T-cell (primary cell): ENCODE results near the gene RAG2. TPM values are rescaled to one million over a fixed set of nuclear protein-coding genes. Genes with fewer than 3 reads are reported as not detected.

Source experiments
- ATAC-seq, 4 experiments: fragments of 200-7000 bp in 3 of 4; fragments of 150-1000 bp in 1 of 4; cut with Tn5 transposase; replicated peaks in 1 of 4; 1 replicate in 3 of 4; 2 replicates in 1 of 4; pipeline ENCODE4 v1.10.0; 2021; ENCODE audit warnings: moderate library complexity in 3 of 4, mild to moderate bottlenecking in 2 of 4, moderate number of reproducible peaks in 1 of 4
- CTCF ChIA-PET, 2 donors: fragments of 300-600 bp; sonication (Branson Sonifier 250); formaldehyde crosslinking; loops; one replicate each; lab custom pipeline; 2022; ENCODE audit warnings: antibody characterized with exemption in 2 of 2; lab: Charles Lee
- POLR2A ChIA-PET, 2 donors: fragments of 300-600 bp; sonication (Branson Sonifier 250); formaldehyde crosslinking; loops; one replicate each; lab custom pipeline; 2022; ENCODE audit warnings: antibody characterized with exemption in 2 of 2; lab: Charles Lee
- DNase-seq, 35 experiments: peaks; one replicate each; pipeline versions ENCODE4 v3.0.0 to v3.0.0-alpha.2; 2013 to 2023
- H3K27ac ChIP-seq: one replicate; pipeline ENCODE4 v1.5.1; 2013; ENCODE audit warnings: low read length
- H3K27me3 ChIP-seq, 2 experiments: replicated peaks in 1 of 2; 1 replicate in 1 of 2; 2 replicates in 1 of 2; pipeline versions ENCODE4 v1.6.1 to v1.7.0; 2013; ENCODE audit warnings: low read length in 1 of 2, mixed read lengths in 1 of 2; ENCODE audit not compliant: control insufficient read depth in 2 of 2, insufficient read depth in 2 of 2; ENCODE audit errors: extremely low read depth in 1 of 2
- H3K36me3 ChIP-seq, 2 donors: 1 replicate in 1 of 2; 2 replicates in 1 of 2; pipeline versions ENCODE4 v1.6.1 to v1.7.0; 2013; ENCODE audit warnings: low read length in 1 of 2; ENCODE audit not compliant: control insufficient read depth in 2 of 2, insufficient read depth in 1 of 2; ENCODE audit errors: extremely low read depth in 1 of 2
- H3K4me1 ChIP-seq, 2 experiments: 1 replicate in 1 of 2; 2 replicates in 1 of 2; pipeline versions ENCODE4 v1.6.1 to v1.7.0; 2013; ENCODE audit warnings: low read length in 2 of 2, mixed read lengths in 1 of 2; ENCODE audit not compliant: insufficient read depth in 2 of 2, control insufficient read depth in 1 of 2; ENCODE audit errors: extremely low read depth in 1 of 2
- H3K4me3 ChIP-seq, 2 donors: 1 replicate in 1 of 2; 2 replicates in 1 of 2; pipeline versions ENCODE4 v1.5.1 to v1.7.0; 2013; ENCODE audit warnings: mild to moderate bottlenecking in 2 of 2, low read length in 1 of 2, moderate library complexity in 1 of 2; ENCODE audit not compliant: control insufficient read depth in 1 of 2; ENCODE audit errors: extremely low read depth in 1 of 2
- H3K9me3 ChIP-seq: 2 replicates; pipeline ENCODE4 v1.7.0; 2013
- H3K27ac Mint-ChIP-seq, 2 donors: one replicate each; pipeline ENCODE4 v1.8.0; 2020 to 2021; ENCODE audit warnings: mild to moderate bottlenecking in 2 of 2, mixed read lengths in 2 of 2
- H3K27me3 Mint-ChIP-seq, 2 donors: one replicate each; pipeline ENCODE4 v1.8.0; 2021 to 2022; ENCODE audit warnings: mixed read lengths in 2 of 2
- H3K36me3 Mint-ChIP-seq: one replicate; pipeline ENCODE4 v1.8.0; 2021; ENCODE audit warnings: mixed read lengths
- H3K4me1 Mint-ChIP-seq, 3 donors: one replicate each; pipeline ENCODE4 v1.8.0; 2020 to 2022; ENCODE audit warnings: mixed read lengths in 3 of 3, mild to moderate bottlenecking in 1 of 3
- H3K4me3 Mint-ChIP-seq, 3 donors: one replicate each; pipeline ENCODE4 v1.8.0; 2020 to 2022; ENCODE audit warnings: mild to moderate bottlenecking in 3 of 3, mixed read lengths in 3 of 3, moderate library complexity in 3 of 3
- H3K9me3 Mint-ChIP-seq, 3 donors: one replicate each; pipeline ENCODE4 v1.8.0; 2020 to 2022; ENCODE audit warnings: mixed read lengths in 3 of 3
- WGBS: methylation state at CpG from one replicate; pipeline ENCODE4 v1.1.5; 2013; ENCODE audit warnings: missing lambda C conversion rate; ENCODE audit not compliant: insufficient coverage; 5-methylcytosine and 5-hydroxymethylcytosine counted together
- total RNA-seq, 35 experiments: library from RNA in 6 of 35; stranded (reverse) in 6 of 35; fragments of 120-200 nt in 1 of 35; gene quantifications; one replicate each; pipeline versions ENCODE4 v1.2.1 to v1.2.4 and lab custom pipeline; 2013 to 2026

RAG2 gene
- total RNA-seq, 5 donors from 2014 or later (not counting 1 experiment from before 2014, with no cell fraction given): not detected

DNA sequence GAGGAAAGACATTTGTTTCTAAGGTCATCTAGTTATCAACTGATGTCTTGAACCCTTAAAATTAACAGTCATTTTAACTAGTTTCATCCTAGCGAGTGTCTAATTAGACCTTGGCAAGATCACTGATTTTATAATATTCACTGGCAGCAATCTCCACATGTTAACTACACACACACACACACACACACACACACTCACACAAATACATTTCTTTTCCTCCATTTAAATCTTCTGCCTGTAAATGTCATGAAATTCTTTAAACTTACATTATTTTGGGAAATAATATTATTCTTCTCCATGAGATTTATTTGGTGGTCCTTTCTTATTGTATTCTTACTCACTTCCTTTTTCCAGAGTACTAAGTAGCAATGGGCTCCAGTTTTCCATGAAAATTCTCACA, 6.6 kb downstream of the RAG2 start:
- ChIA-PET POLR2A (no interaction called here), CTCF (no interaction called here)
- Mint-ChIP-seq H3K9me3 (no peaks in the 10 kb centered on the region), H3K36me3 (no peaks in the 10 kb centered on the region), H3K4me1 (peaks cover 8 to 18% (median 16%) of the 10 kb centered on the region in 3 donors), H3K27ac (no peak overlapping the region), H3K27me3 (peaks cover 37 to 44% of the 10 kb centered on the region in 2 donors), H3K4me3 (no peak overlapping the region)
- Histone ChIP-seq H3K9me3 (no peaks in the 10 kb centered on the region), H3K27me3 (peaks cover 0 to 5% of the 10 kb centered on the region in 2 experiments), H3K4me1 (peaks cover 7 to 8% of the 10 kb centered on the region in 2 experiments), H3K27ac (no peak overlapping the region), H3K4me3 (no peak overlapping the region), H3K36me3 (no peaks in the 10 kb centered on the region)
- WGBS: no CpG with 5 or more reads among the region's 1 CpG
- ATAC-seq (no peak), DNase-seq (no peak)

DNA sequence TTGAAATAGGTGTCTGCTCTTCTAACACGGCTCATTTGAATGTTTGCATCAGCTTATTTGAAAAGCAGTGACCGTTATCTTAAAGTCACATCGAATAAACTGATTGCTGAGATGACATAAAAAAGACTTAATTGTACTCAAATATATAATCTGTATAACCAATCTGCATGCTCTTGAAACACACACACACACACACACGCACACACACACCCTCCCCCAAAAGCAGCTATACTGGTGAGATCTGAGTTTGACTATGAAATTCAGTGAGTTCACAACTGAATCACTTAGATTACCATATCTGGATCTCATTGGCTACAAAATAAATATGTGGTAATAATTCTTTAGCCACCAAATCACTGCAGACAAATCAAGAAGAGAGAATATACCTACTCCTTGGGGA, 7.5 kb downstream of the RAG2 start:
- peaks cover 8 to 17% (median 15%) of the 10 kb centered on the region in 3 donors for H3K4me1 Mint-ChIP-seq
- H3K4me3 Mint-ChIP-seq: no peak overlapping the region
- H3K9me3 Mint-ChIP-seq: no peaks in the 10 kb centered on the region
- H3K27me3 ChIP-seq: peaks cover 0 to 5% of the 10 kb centered on the region in 2 experiments
- DNase-seq (no peak), ATAC-seq (no peak)
- no peak overlapping the region for H3K27ac Mint-ChIP-seq
- H3K27me3 Mint-ChIP-seq: peaks cover 29 to 38% of the 10 kb centered on the region in 2 donors
- H3K36me3 Mint-ChIP-seq: no peaks in the 10 kb centered on the region
- no peaks in the 10 kb centered on the region for H3K36me3 ChIP-seq
- ChIA-PET CTCF (interaction anchor here in 1 of 2 donors (0.6 kb wide), 1 partner anchor 23 kb away, joined by 4 read pairs; no protein-coding TSS in a partner anchor), POLR2A (no interaction called here)
- no CpG with 5 or more reads among the region's 4 CpGs for whole genome bisulfite sequencing
- no peak overlapping the region for H3K27ac ChIP-seq
- no peak overlapping the region for H3K4me3 ChIP-seq
- no peaks in the 10 kb centered on the region for H3K9me3 ChIP-seq
- peaks cover 7% of the 10 kb centered on the region in 2 experiments for H3K4me1 ChIP-seq

DNA sequence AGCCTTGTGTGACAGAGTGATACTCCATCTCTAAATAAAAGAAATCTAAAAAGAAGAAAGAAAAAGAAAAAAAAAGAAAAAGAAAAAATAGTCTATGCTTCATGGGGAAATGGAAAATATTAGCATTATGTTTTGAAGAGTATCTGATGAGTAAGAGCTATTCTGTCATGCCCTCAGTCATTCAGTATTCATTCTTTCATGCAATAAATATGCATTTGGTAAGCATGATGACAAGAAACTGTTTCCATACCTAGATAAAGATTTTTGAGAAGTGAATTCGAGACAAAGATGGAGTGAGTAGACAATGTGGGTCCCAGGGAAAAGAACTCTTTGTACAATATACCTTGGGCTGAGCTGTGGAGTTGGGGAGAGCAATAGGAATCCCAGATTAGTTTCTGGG, 9.9 kb downstream of the RAG2 start:
- H3K27me3 ChIP-seq: no peaks in the 10 kb centered on the region
- peaks cover 0 to 2% (median 0%) of the 10 kb centered on the region in 3 donors for H3K4me1 Mint-ChIP-seq
- no peak overlapping the region for H3K27ac Mint-ChIP-seq
- no peak overlapping the region for H3K4me3 Mint-ChIP-seq
- peaks cover 17 to 23% of the 10 kb centered on the region in 2 donors for H3K27me3 Mint-ChIP-seq
- ChIA-PET CTCF (no interaction called here), POLR2A (no interaction called here)
- no peaks in the 10 kb centered on the region for H3K9me3 Mint-ChIP-seq
- no peaks in the 10 kb centered on the region for H3K9me3 ChIP-seq
- H3K4me3 ChIP-seq: no peak overlapping the region
- H3K36me3 Mint-ChIP-seq: no peaks in the 10 kb centered on the region
- no peaks in the 10 kb centered on the region for H3K36me3 ChIP-seq
- DNase-seq (no peak), ATAC-seq (no peak)
- no peak overlapping the region for H3K27ac ChIP-seq
- H3K4me1 ChIP-seq: no peaks in the 10 kb centered on the region
- WGBS: 67% methylated on average over 1 of the region's 1 CpG

DNA sequence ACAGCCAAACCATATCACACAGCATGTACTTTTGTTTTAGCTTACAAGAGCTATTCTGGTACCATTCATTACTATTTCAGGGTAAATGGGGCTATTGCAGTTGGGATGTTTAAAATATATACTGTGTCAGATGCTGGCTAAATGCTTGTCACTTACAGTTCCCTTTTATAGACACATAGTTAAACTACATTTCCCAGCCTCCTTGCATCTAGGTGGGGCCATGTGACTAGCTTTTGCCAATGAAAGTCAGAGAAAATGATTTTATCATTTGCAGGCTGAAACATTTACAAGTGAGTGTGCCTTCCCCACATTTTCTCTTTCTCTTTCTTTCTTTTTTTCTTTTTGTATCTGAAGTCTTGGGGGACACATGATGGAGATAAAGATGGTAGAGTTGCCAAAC, 11.5 kb downstream of the RAG2 start:
- Mint-ChIP-seq H3K27me3 (peaks cover 8 to 17% of the 10 kb centered on the region in 2 donors), H3K4me3 (no peak overlapping the region), H3K36me3 (no peaks in the 10 kb centered on the region), H3K27ac (no peak overlapping the region), H3K9me3 (peaks cover 4 to 6% (median 6%) of the 10 kb centered on the region in 3 donors), H3K4me1 (peaks cover 0 to 2% (median 0%) of the 10 kb centered on the region in 3 donors)
- ATAC-seq (peak in 1 of 4 experiments; percentile 45), DNase-seq (no peak)
- peaks cover 0 to under 1% of the 10 kb centered on the region in 2 experiments for H3K27me3 ChIP-seq
- CTCF ChIA-PET: interaction anchor here (0.6 to 1.2 kb wide), 2 partner anchors 22 kb away, joined by 3 read pairs; no protein-coding TSS in a partner anchor
- no peaks in the 10 kb centered on the region for H3K36me3 ChIP-seq
- POLR2A ChIA-PET: interaction anchor here in 1 of 2 donors (0.7 kb wide), 1 partner anchor 765 kb away, joined by 4 read pairs; no protein-coding TSS in a partner anchor
- no peak overlapping the region for H3K27ac ChIP-seq
- H3K9me3 ChIP-seq: peaks cover 2% of the 10 kb centered on the region
- H3K4me1 ChIP-seq: no peaks in the 10 kb centered on the region
- H3K4me3 ChIP-seq: no peak overlapping the region

DNA sequence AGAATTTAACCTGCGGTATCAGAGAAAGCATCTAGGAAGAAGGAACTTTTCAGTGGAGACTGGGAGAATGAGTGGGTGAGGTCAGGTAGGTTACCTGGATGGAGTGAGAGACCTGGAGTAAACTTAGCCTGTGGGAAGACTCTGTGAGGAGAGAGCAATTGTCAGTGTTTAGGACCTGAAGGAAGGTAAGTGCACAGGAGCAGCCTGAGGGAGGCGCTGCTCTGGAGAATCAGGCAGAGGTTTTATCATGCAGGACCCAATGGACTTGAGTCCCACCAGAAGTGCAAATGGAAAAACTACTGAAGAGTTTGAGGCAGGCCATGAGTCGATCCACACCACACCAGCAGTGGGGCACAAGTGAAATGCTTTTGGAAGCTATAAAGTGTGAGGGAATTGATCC, 14.4 kb downstream of the RAG2 start:
- Mint-ChIP-seq H3K36me3 (no peaks in the 10 kb centered on the region), H3K27me3 (peaks cover 3 to 10% of the 10 kb centered on the region in 2 donors), H3K4me3 (no peak overlapping the region), H3K27ac (no peak overlapping the region), H3K9me3 (peaks cover 4 to 6% (median 6%) of the 10 kb centered on the region in 3 donors), H3K4me1 (peaks cover 0 to 2% (median 0%) of the 10 kb centered on the region in 3 donors)
- ChIA-PET POLR2A (no interaction called here), CTCF (no interaction called here)
- Histone ChIP-seq H3K27ac (no peak overlapping the region), H3K4me1 (no peaks in the 10 kb centered on the region), H3K27me3 (peaks cover 0 to 7% of the 10 kb centered on the region in 2 experiments), H3K4me3 (no peak overlapping the region), H3K36me3 (no peaks in the 10 kb centered on the region), H3K9me3 (peaks cover 2% of the 10 kb centered on the region)
- no peak for ATAC-seq
- 71% methylated on average over 2 of the region's 3 CpGs for WGBS
- DNase-seq: no peak

DNA sequence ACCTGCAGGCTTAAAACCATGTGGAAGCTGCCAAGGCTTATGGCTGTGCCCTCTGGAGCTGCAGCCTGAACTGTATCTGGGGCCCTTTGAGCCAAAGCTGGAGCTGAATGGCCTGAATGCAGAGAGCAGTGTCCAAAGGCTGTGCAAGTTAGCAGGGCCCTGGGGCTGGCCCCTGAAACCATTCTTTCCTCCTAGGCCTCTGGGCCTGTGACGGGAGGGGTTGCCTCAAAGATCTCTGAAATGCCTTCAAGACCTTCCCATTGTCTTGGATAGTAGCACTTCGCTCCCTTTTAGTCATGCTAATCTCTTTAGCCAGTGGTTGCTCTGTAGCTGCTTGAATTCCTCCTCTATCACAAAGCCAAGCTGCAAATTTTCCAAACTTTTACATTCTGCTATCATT, 16.5 kb downstream of the RAG2 start:
- ATAC-seq: no peak
- peaks cover 0 to 7% of the 10 kb centered on the region in 2 experiments for H3K27me3 ChIP-seq
- Mint-ChIP-seq H3K4me1 (no peaks in the 10 kb centered on the region), H3K27me3 (peaks cover 3 to 10% of the 10 kb centered on the region in 2 donors), H3K36me3 (no peaks in the 10 kb centered on the region), H3K27ac (no peak overlapping the region), H3K9me3 (peaks cover 4 to 6% (median 6%) of the 10 kb centered on the region in 3 donors), H3K4me3 (no peak overlapping the region)
- 92% methylated on average over 2 of the region's 2 CpGs for WGBS
- CTCF ChIA-PET: no interaction called here
- no peak overlapping the region for H3K27ac ChIP-seq
- POLR2A ChIA-PET: no interaction called here
- H3K9me3 ChIP-seq: peaks cover 2% of the 10 kb centered on the region
- H3K4me3 ChIP-seq: no peak overlapping the region
- DNase-seq: no peak
- no peaks in the 10 kb centered on the region for H3K36me3 ChIP-seq
- no peaks in the 10 kb centered on the region for H3K4me1 ChIP-seq
